GM23248 (cell line): Measurements from ENCODE around the gene CYB5A. TPM values are rescaled to one million over a fixed set of nuclear protein-coding genes. Genes with fewer than 3 reads are reported as not detected.
"Not testable (repeated sequence)": the region's sequence is repeated elsewhere in the genome, so short reads cannot be mapped to it uniquely, and the experiment has no call there.

ENCODE experiments used
- DNase-seq: peaks from one replicate; pipeline ENCODE4 v3.0.0-alpha.2; 2015
- H2AFZ ChIP-seq: fragments of 200-600 bp; sonication (generic); 2 replicates; pipeline ENCODE4 v1.6.1; 2016; ENCODE audit warnings: antibody characterized with exemption
- H3F3A ChIP-seq: fragments of 200-600 bp; sonication (generic); 2 replicates; pipeline ENCODE4 v1.6.1; 2016; ENCODE audit warnings: mild to moderate bottlenecking, antibody characterized with exemption, mixed run types; ENCODE audit not compliant: insufficient read depth
- H3K27ac ChIP-seq: fragments of 200-600 bp; sonication (generic); 2 replicates; pipeline ENCODE4 v1.5.1; 2016; ENCODE audit warnings: mild to moderate bottlenecking
- H3K27me3 ChIP-seq: fragments of 200-600 bp; sonication (generic); replicated peaks from 2 replicates; pipeline ENCODE4 v1.6.1; 2016; ENCODE audit warnings: mild to moderate bottlenecking; ENCODE audit not compliant: insufficient read depth
- H3K36me3 ChIP-seq: fragments of 200-600 bp; sonication (generic); 2 replicates; pipeline ENCODE4 v1.6.1; 2016; ENCODE audit warnings: low read depth, mild to moderate bottlenecking
- H3K4me1 ChIP-seq: fragments of 200-600 bp; sonication (generic); 2 replicates; pipeline ENCODE4 v1.6.1; 2016; ENCODE audit warnings: mild to moderate bottlenecking; ENCODE audit not compliant: insufficient read depth
- H3K4me2 ChIP-seq: fragments of 200-600 bp; sonication (generic); one replicate; pipeline ENCODE4 v1.6.1; 2016; ENCODE audit warnings: mild to moderate bottlenecking; ENCODE audit not compliant: unreplicated experiment
- H3K4me3 ChIP-seq: fragments of 200-600 bp; sonication (generic); 2 replicates; pipeline ENCODE4 v1.5.1; 2016; ENCODE audit warnings: mild to moderate bottlenecking
- H3K79me2 ChIP-seq: fragments of 200-600 bp; sonication (generic); 2 replicates; pipeline ENCODE4 v1.6.1; 2016; ENCODE audit warnings: mild to moderate bottlenecking; ENCODE audit not compliant: insufficient read depth
- H3K9ac ChIP-seq: fragments of 200-600 bp; sonication (generic); 2 replicates; pipeline ENCODE4 v1.6.1; 2016; ENCODE audit warnings: mild to moderate bottlenecking
- H3K9me2 ChIP-seq: fragments of 200-600 bp; sonication (generic); 2 replicates; pipeline ENCODE4 v1.6.1; 2016; ENCODE audit warnings: mixed run types, mild to moderate bottlenecking, moderate library complexity; ENCODE audit not compliant: insufficient read depth
- H3K9me3 ChIP-seq: fragments of 200-600 bp; sonication (generic); one replicate; pipeline ENCODE4 v1.6.1; 2017; ENCODE audit warnings: low read depth
- H4K20me1 ChIP-seq: fragments of 200-600 bp; sonication (generic); 2 replicates; pipeline ENCODE4 v1.6.0; 2016; ENCODE audit not compliant: insufficient read depth
- EZH2 ChIP-seq: fragments of 200-600 bp; sonication (generic); IDR thresholded peaks from 2 replicates; pipeline ENCODE4 v1.6.1; 2018; ENCODE audit warnings: antibody characterized with exemption, mild to moderate bottlenecking; ENCODE audit not compliant: insufficient read depth, poor library complexity, severe bottlenecking
- EZH2phosphoT487 ChIP-seq: fragments of 200-600 bp; sonication (generic); IDR thresholded peaks from 2 replicates; pipeline ENCODE4 v1.6.1; 2018; ENCODE audit warnings: antibody characterized with exemption, moderate library complexity, mild to moderate bottlenecking, low read depth; ENCODE audit not compliant: insufficient read depth
- WGBS, 2 experiments: methylation state at CpG; one replicate each; pipeline ENCODE4 v1.1.6; 2015 to 2017; ENCODE audit warnings: low lambda C conversion rate in 2 of 2, low coverage in 1 of 2; ENCODE audit errors: missing lambda C conversion rate in 2 of 2; 5-methylcytosine and 5-hydroxymethylcytosine counted together
- in situ Hi-C: fragments of 300-500 bp; cut with MboI; formaldehyde crosslinking; loops from 2 replicates; pipeline ENCODE4 v1.15.0; 2020
- polyA plus RNA-seq: library from polyadenylated mRNA; unstranded; fragments of >200 nt; fragmentation: Nextera tagmentation; extraction: Ambion mirVana; gene quantifications from 2 replicates; pipeline ENCODE4 v1.2.1, GENCODE V29; 2016
- total RNA-seq: library from RNA; depleted of rRNA; stranded (reverse); fragments of >200 nt; shearing (Covaris generic); gene quantifications from 2 replicates; pipeline ENCODE4 v1.2.3, GENCODE V29; 2014

The CYB5A gene
- total and polyA plus RNA-seq, 2 experiments from 2014 or later, result 55.0 to 117 TPM

- Histone ChIP-seq H3K27me3 (no peaks in the 10 kb centered on the region), H2AFZ (no peak overlapping the region)
Observed at GRCh38 chr18:74303936-74304335, 12.2 kb upstream of the CYB5A start.

DNA sequence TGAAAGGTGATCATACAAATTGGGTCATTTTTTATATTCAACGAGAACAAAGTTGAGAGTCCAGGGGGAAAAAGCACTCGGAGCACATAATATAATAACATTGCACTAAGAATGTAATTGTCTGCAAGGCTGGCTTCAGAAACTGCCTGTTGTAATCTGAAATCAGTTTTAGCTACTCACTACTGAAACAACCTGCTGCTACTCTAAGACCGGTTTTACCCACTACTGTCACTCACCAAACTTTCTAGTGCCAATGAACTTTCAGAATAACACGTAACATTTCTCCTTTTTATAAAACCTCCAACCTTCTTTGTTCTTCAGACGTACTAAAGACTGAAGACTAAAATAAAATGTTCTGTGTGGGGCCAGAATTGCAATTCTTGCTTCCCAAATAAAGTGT, 11.5 kb upstream of the CYB5A start:
- H3K4me1 ChIP-seq, result peaks cover 17% of the 10 kb centered on the region
- H3K27me3 ChIP-seq, result no peaks in the 10 kb centered on the region
- H3K9ac ChIP-seq, result no peak overlapping the region
- no peak overlapping the region for H3K4me2 ChIP-seq
- 68 to 74% methylated on average over 5 of the region's 5 CpGs for WGBS, 2 experiments
- no peaks in the 10 kb centered on the region for H3K9me3 ChIP-seq
- H3K9me2 ChIP-seq, result no peaks in the 10 kb centered on the region
- peaks cover 8% of the 10 kb centered on the region; the same call in 1 of the 2 replicates for H3F3A ChIP-seq
- H2AFZ ChIP-seq, result no peak overlapping the region
- no peaks in the 10 kb centered on the region for H4K20me1 ChIP-seq
- no peaks in the 10 kb centered on the region for H3K36me3 ChIP-seq
- no peak overlapping the region for H3K4me3 ChIP-seq
- H3K27ac ChIP-seq, result no peak overlapping the region
- in situ Hi-C loops, result no loop called here
- no peak for DNase-seq
- no peaks in the 10 kb centered on the region for H3K79me2 ChIP-seq
- TF ChIP-seq EZH2phosphoT487 (no peak), EZH2 (no peak)

More at GRCh38 chr18:74303936-74304335, 12.2 kb upstream of the CYB5A start:
- H4K20me1 ChIP-seq, result no peaks in the 10 kb centered on the region
- in situ Hi-C loops, result no loop called here
- DNase-seq, result peak; percentile 84
- H3K4me1 ChIP-seq, result peaks cover 17% of the 10 kb centered on the region
- no peaks in the 10 kb centered on the region for H3K9me2 ChIP-seq
- no peaks in the 10 kb centered on the region for H3K79me2 ChIP-seq
- WGBS, 2 experiments, result 71 to 89% methylated on average over 1 of the region's 1 CpG
- no peak overlapping the region for H3K27ac ChIP-seq
- H3K9ac ChIP-seq, result no peak overlapping the region
- H3K36me3 ChIP-seq, result no peaks in the 10 kb centered on the region
- no peaks in the 10 kb centered on the region for H3K9me3 ChIP-seq
- no peak for TF ChIP-seq EZH2phosphoT487
- no peak for TF ChIP-seq EZH2
- peak overlapping the region; percentile 40 for H3K4me2 ChIP-seq
- H3K4me3 ChIP-seq, result no peak overlapping the region
- H3F3A ChIP-seq, result peaks cover 8% of the 10 kb centered on the region; the same call in 1 of the 2 replicates

DNA sequence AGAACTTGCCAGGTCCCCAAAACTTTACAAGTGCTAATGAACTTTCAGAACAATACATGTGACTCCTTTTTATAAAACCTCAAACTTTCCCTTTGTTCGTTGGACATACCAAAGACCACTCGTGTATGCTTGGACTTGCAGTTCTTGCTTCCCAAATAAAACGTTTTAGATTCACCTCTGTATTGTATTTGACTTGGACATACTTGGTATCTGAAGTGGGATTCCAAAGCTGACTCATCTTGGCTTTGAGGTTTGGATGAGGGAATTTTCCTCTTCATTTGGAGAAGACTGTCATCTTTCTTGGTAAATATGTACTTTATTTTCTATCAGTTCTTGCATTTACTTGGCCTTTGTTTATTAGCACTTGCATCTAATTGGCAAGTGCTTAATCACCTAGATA, 8.0 kb upstream of the CYB5A start:
- DNase-seq, result peak; percentile 51
- WGBS, 2 experiments, result 66 to 73% methylated on average over 3 of the region's 3 CpGs
- Histone ChIP-seq H3K9me3 (no peaks in the 10 kb centered on the region), H3F3A (peaks cover 8% of the 10 kb centered on the region; the same call in 1 of the 2 replicates), H3K9me2 (no peaks in the 10 kb centered on the region), H3K27ac (no peak overlapping the region), H3K4me3 (no peak overlapping the region), H2AFZ (no peak overlapping the region), H4K20me1 (no peaks in the 10 kb centered on the region), H3K27me3 (no peaks in the 10 kb centered on the region), H3K36me3 (no peaks in the 10 kb centered on the region), H3K79me2 (no peaks in the 10 kb centered on the region), H3K4me2 (no peak overlapping the region), H3K9ac (no peak overlapping the region), H3K4me1 (peaks cover 17% of the 10 kb centered on the region)
- TF ChIP-seq EZH2phosphoT487 (no peak), EZH2 (no peak)
- in situ Hi-C loops, result no loop called here

DNA sequence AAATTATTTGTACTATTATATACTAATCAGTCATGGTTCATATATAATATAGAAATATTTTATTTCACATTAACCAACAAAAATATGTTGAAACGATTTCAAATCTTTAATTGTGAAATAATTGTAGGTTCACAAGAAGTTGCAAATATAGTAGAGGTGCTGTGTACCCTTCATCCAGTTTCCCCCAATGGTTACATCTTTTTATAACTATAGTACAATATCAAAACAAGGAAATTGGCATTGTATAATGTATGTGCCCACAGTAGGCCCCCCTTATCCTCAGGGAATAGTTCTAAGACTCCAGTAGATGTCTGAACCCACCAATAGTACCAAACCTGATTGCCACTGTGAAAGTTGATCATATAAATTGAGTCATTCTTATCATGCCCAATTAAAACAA, 7.4 kb upstream of the CYB5A start:
- Histone ChIP-seq H4K20me1 (no peaks in the 10 kb centered on the region), H3K4me3 (no peak overlapping the region), H3K79me2 (no peaks in the 10 kb centered on the region), H3K4me1 (peaks cover 16% of the 10 kb centered on the region), H3K27ac (no peak overlapping the region), H3K9ac (no peak overlapping the region), H3K9me3 (no peaks in the 10 kb centered on the region), H3F3A (peaks cover 8% of the 10 kb centered on the region; the same call in 1 of the 2 replicates), H3K27me3 (no peaks in the 10 kb centered on the region), H3K9me2 (no peaks in the 10 kb centered on the region), H2AFZ (no peak overlapping the region), H3K4me2 (no peak overlapping the region), H3K36me3 (no peaks in the 10 kb centered on the region)
- DNase-seq, result no peak
- TF ChIP-seq EZH2 (no peak), EZH2phosphoT487 (no peak)
- in situ Hi-C loops, result no loop called here
- WGBS, 2 experiments, result 61 to 65% methylated on average over 1 of the region's 1 CpG

DNA sequence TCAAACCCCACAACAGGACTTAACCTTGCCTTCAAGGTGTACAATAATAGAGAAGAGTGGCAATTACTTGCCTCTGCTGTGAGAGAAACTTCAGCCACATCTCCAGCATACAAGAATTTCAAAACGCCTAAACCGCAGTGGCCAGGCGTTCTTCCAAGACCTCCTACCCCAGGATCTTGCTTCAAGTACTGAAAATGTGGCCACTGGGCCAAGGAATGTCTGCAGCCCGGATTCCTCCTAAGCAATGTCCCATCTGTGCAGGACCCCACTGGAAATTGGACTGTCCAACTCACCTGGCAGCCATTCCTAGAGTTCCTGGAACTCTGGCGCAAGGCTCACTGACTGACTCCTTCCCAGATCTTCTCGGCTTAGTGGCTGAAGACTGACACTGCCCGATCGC, 2.8 kb upstream of the CYB5A start:
- peaks cover 15% of the 10 kb centered on the region; the same call in 1 of the 2 replicates for H3F3A ChIP-seq
- peaks cover 11% of the 10 kb centered on the region for H3K4me1 ChIP-seq
- H3K27me3 ChIP-seq, result no peaks in the 10 kb centered on the region
- no peaks in the 10 kb centered on the region for H3K9me2 ChIP-seq
- in situ Hi-C loops, result no loop called here
- H3K4me2 ChIP-seq, result no peak overlapping the region
- TF ChIP-seq EZH2 (no peak), EZH2phosphoT487 (no peak)
- H3K27ac ChIP-seq, result no peak overlapping the region
- no peaks in the 10 kb centered on the region for H3K36me3 ChIP-seq
- H3K4me3 ChIP-seq, result no peak overlapping the region
- 65 to 68% methylated on average over 8 of the region's 8 CpGs for WGBS, 2 experiments
- no peak overlapping the region for H2AFZ ChIP-seq
- H3K79me2 ChIP-seq, result no peaks in the 10 kb centered on the region
- DNase-seq, result peak; percentile 35
- no peak overlapping the region for H3K9ac ChIP-seq
- no peaks in the 10 kb centered on the region for H3K9me3 ChIP-seq
- no peaks in the 10 kb centered on the region for H4K20me1 ChIP-seq

- 96 to 98% methylated on average over 3 of the region's 3 CpGs for WGBS, 2 experiments
- H3K79me2 ChIP-seq, H3K4me3 ChIP-seq, H3K4me2 ChIP-seq, H3K9ac ChIP-seq, H3K27me3 ChIP-seq, H3K9me2 ChIP-seq, in situ Hi-C loops, H3K9me3 ChIP-seq, H3K27ac ChIP-seq, H4K20me1 ChIP-seq, DNase-seq, H3K36me3 ChIP-seq: not testable (repeated sequence)
- H3K4me1 ChIP-seq, result peaks cover 23% of the 10 kb centered on the region
- H2AFZ ChIP-seq, result peak overlapping the region; percentile 92; the same call in 1 of the 2 replicates
- peaks cover 30% of the 10 kb centered on the region; the same call in 1 of the 2 replicates for H3F3A ChIP-seq
Observed at GRCh38 chr18:74292982-74293381, 1.2 kb upstream of the CYB5A start.
